Sigmoid colon (tissue), 7 donors: ENCODE measurements around the gene TP53INP2. TPM values are rescaled to one million over a fixed set of nuclear protein-coding genes. Genes with fewer than 3 reads are reported as not detected.

Experiments used
- DNase-seq: peaks from one replicate; pipeline ENCODE4 v3.0.0-alpha.2; 2019
- H3K27ac ChIP-seq, 4 donors: fragments of 200-600 bp; sonication (generic); one replicate each; pipeline ENCODE4 v1.5.1; 2016 to 2019; ENCODE audit warnings: mild to moderate bottlenecking in 1 of 4
- H3K27me3 ChIP-seq, 3 donors: fragments of 200-600 bp; sonication (generic); one replicate each; pipeline ENCODE4 v1.5.1; 2019; ENCODE audit warnings: mild to moderate bottlenecking in 1 of 3
- H3K36me3 ChIP-seq, 4 donors: fragments of 200-600 bp; sonication (generic); one replicate each; pipeline ENCODE4 v1.5.1; 2016 to 2019
- H3K4me1 ChIP-seq, 4 donors: fragments of 200-600 bp; sonication (generic); one replicate each; pipeline ENCODE4 v1.5.1; 2017 to 2019
- H3K4me3 ChIP-seq, 4 donors: fragments of 200-600 bp; sonication (generic); one replicate each; pipeline ENCODE4 v1.5.1; 2017 to 2019; ENCODE audit warnings: mild to moderate bottlenecking in 2 of 4, moderate library complexity in 1 of 4
- H3K9me3 ChIP-seq, 4 donors: fragments of 200-600 bp in 3 of 4; sonication (generic) in 3 of 4; one replicate each; pipeline versions ENCODE4 v1.5.1 to v1.6.1; 2013 to 2019
- EP300 ChIP-seq, 4 donors: sonication (generic); formaldehyde crosslinking; IDR thresholded peaks; one replicate each; pipeline ENCODE4 v1.6.1; 2017; ENCODE audit warnings: antibody characterized with exemption in 4 of 4
- POLR2A ChIP-seq, 2 donors: fragments of 450-650 bp; IDR thresholded peaks; one replicate each; pipeline ENCODE4 v1.6.1; 2016; ENCODE audit warnings: antibody characterized with exemption in 2 of 2, mild to moderate bottlenecking in 2 of 2, moderate library complexity in 2 of 2
- POLR2AphosphoS5 ChIP-seq, 4 donors: sonication (generic); formaldehyde crosslinking; IDR thresholded peaks; one replicate each; pipeline ENCODE4 v1.6.1; 2017; ENCODE audit warnings: antibody characterized with exemption in 4 of 4
- WGBS, 2 donors: extraction: QIAGEN DNeasy Blood & Tissue Kit; methylation state at CpG; one replicate each; pipeline ENCODE4 v1.1.7; 2013; 5-methylcytosine and 5-hydroxymethylcytosine counted together
- intact Hi-C: fragments of 100-400 bp; cut with DNase I; formaldehyde crosslinking; loops from one replicate; pipeline ENCODE4 v1.15.1; 2023
- polyA plus RNA-seq, 3 donors: library from polyadenylated mRNA; stranded (reverse); fragments of 200-250 nt; gene quantifications; one replicate each; pipeline ENCODE4 v1.2.3, GENCODE V29; 2013
- total RNA-seq, 4 donors: library from RNA; depleted of rRNA; stranded (reverse); fragments of >200 nt; gene quantifications; one replicate each; pipeline ENCODE4 v1.1.0, GENCODE V29; 2016
- TF ChIP-seq, protein P1 (sequence below), 4 experiments: fragments of 450-650 bp in 3 of 4; fragments of 200-600 bp in 1 of 4; IDR thresholded peaks; one replicate each; pipeline ENCODE4 v1.5.1; 2016 to 2019; ENCODE audit warnings: antibody characterized with exemption in 4 of 4, mild to moderate bottlenecking in 3 of 4, moderate library complexity in 2 of 4
- donor health status: healthy with polysubstance abuse.
- donor health status: Bipolar disorder and iron deficiency.
- donor health status: healthy.

The TP53INP2 gene
- total and polyA plus RNA-seq, 7 donors: 11.5 to 252 (median 30.4) TPM

DNA sequence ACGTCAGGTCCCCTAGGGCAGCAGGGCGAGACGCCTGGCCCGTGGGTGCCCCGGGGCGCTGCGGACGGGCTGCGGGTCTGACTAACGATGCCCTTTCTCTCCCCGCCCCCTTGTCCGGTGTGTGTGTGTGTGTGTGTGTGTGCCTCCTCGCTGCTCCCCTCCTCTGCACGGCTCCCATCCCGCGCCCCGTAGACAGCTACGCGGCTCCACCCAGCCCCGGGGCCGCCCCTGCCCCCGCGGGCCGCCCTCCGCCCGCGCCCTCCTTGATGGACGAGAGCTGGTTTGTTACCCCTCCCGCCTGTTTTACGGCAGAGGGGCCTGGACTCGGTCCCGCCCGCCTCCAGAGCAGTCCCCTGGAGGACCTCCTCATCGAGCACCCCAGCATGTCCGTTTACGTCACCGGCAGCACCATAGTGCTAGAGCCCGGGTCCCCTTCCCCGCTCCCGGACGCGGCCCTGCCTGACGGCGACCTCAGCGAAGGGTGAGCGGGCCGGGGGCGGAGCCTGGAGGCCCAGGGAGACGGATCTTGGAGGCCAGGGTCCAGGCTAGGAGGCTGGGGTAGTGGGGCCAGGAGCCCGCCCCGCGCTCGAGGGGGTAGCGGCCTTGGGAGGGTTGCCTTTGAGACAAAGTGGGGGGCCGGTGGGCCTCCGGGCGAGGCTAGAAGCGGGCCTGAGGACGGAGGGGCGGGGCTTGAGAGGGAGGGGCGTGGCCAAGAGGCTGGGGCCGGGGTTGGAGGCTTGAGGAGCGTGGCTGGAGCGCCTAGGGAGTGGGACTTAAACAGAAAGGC, 5.1 kb downstream of the TP53INP2 start:
- Histone ChIP-seq H3K4me1 (peaks cover 0 to 40% (median 32%) of the 10 kb centered on the region in 4 donors), H3K9me3 (no peaks in the 10 kb centered on the region), H3K27ac (peak overlapping the region; percentile 88 to 97 (median 94)), H3K4me3 (peak overlapping the region; percentile 63 to 74 (median 66)), H3K27me3 (no peaks in the 10 kb centered on the region), H3K36me3 (peaks cover 0 to 25% (median 2%) of the 10 kb centered on the region in 4 donors)
- TF ChIP-seq EP300 (IDR thresholded peaks at IDR 0.05) (no peak), POLR2AphosphoS5 (IDR thresholded peaks at IDR 0.05) (peak in 3 of 4 donors; percentile 25 to 82 (median 77)), POLR2A (IDR thresholded peaks at IDR 0.05) (peak in 1 of 2 donors; percentile 31)
- TF ChIP-seq, protein P1, sequence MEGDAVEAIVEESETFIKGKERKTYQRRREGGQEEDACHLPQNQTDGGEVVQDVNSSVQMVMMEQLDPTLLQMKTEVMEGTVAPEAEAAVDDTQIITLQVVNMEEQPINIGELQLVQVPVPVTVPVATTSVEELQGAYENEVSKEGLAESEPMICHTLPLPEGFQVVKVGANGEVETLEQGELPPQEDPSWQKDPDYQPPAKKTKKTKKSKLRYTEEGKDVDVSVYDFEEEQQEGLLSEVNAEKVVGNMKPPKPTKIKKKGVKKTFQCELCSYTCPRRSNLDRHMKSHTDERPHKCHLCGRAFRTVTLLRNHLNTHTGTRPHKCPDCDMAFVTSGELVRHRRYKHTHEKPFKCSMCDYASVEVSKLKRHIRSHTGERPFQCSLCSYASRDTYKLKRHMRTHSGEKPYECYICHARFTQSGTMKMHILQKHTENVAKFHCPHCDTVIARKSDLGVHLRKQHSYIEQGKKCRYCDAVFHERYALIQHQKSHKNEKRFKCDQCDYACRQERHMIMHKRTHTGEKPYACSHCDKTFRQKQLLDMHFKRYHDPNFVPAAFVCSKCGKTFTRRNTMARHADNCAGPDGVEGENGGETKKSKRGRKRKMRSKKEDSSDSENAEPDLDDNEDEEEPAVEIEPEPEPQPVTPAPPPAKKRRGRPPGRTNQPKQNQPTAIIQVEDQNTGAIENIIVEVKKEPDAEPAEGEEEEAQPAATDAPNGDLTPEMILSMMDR (IDR thresholded peaks at IDR 0.05): no peak
- WGBS, 2 donors: 1% methylated on average over 64 of the region's 64 CpGs
- peak; percentile 94 for DNase-seq
- intact Hi-C loops: loop anchor here (2.0 to 5.0 kb wide), 2 partner anchors 167 to 396 kb away; no protein-coding TSS in a partner anchor

DNA sequence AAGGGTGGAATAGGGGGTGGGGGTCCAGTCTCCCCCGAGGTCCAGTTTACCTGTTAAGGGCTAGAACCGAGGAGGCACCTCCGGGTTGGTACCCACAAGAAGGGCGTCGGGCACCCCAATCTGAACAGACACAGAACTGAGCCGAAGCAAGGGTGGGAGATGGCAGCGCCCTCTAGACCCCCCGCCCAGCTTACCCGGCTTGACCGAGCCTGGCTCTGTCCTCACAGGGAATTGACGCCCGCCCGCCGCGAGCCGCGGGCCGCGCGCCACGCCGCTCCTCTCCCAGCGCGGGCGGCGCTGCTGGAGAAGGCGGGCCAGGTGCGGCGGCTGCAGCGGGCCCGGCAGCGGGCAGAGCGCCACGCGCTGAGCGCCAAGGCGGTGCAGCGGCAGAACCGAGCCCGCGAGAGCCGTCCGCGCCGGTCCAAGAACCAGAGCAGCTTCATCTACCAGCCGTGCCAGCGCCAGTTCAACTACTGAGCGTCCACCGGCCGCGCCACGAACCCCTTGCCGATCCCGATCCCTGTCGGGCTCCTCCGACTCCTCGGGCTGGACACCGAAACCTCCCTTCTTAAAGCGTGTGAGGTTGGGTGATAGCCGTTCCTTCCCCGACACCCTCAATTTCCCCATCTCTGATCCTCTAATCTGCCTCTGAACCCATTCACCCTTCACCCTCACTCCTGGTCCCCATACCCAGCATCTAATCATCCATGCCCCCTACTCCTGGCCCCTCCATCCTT, 5.9 kb downstream of the TP53INP2 start:
- Histone ChIP-seq H3K36me3 (peaks cover 0 to 32% (median 3%) of the 10 kb centered on the region in 4 donors), H3K4me3 (peak overlapping the region; percentile 63 to 74 (median 66)), H3K27ac (peak overlapping the region; percentile 88 to 97 (median 94)), H3K4me1 (peaks cover 0 to 35% (median 28%) of the 10 kb centered on the region in 4 donors), H3K9me3 (no peaks in the 10 kb centered on the region), H3K27me3 (no peaks in the 10 kb centered on the region)
- TF ChIP-seq POLR2A (IDR thresholded peaks at IDR 0.05) (no peak), POLR2AphosphoS5 (IDR thresholded peaks at IDR 0.05) (no peak), EP300 (IDR thresholded peaks at IDR 0.05) (no peak)
- TF ChIP-seq, protein P1 (IDR thresholded peaks at IDR 0.05): no peak
- DNase-seq: peak; percentile 87
- WGBS, 2 donors: 2 to 6% methylated on average over 61 of the region's 61 CpGs
- intact Hi-C loops: loop anchor here (2.0 to 5.0 kb wide), 2 partner anchors 168 to 397 kb away; no protein-coding TSS in a partner anchor

DNA sequence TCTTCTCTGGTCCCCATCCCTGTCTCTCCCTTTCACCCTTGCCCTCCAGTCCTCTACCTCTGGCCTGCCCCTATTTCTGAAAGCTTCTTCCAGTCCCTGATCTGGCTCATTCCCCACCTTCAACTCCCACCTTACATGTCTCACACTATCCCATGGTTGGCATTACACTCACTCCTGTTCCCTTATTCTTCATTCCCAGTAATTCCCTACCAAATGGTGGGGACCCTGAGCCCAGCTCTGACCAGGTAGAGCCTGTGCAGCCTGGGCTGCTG, 6.4 kb downstream of the TP53INP2 start:
- no peaks in the 10 kb centered on the region for H3K27me3 ChIP-seq
- intact Hi-C loops: no loop called here
- TF ChIP-seq, protein P1 (IDR thresholded peaks at IDR 0.05): no peak
- no peak for TF ChIP-seq POLR2A (IDR thresholded peaks at IDR 0.05)
- no peak for TF ChIP-seq EP300 (IDR thresholded peaks at IDR 0.05)
- no peak for TF ChIP-seq POLR2AphosphoS5 (IDR thresholded peaks at IDR 0.05)
- peak overlapping the region in 3 of 4 donors; percentile 63 to 74 (median 66) for H3K4me3 ChIP-seq
- no peaks in the 10 kb centered on the region for H3K9me3 ChIP-seq
- H3K4me1 ChIP-seq: peaks cover 0 to 30% (median 23%) of the 10 kb centered on the region in 4 donors
- DNase-seq: no peak
- peak overlapping the region; percentile 88 to 97 (median 94) for H3K27ac ChIP-seq
- H3K36me3 ChIP-seq: peaks cover 0 to 37% (median 3%) of the 10 kb centered on the region in 4 donors

DNA sequence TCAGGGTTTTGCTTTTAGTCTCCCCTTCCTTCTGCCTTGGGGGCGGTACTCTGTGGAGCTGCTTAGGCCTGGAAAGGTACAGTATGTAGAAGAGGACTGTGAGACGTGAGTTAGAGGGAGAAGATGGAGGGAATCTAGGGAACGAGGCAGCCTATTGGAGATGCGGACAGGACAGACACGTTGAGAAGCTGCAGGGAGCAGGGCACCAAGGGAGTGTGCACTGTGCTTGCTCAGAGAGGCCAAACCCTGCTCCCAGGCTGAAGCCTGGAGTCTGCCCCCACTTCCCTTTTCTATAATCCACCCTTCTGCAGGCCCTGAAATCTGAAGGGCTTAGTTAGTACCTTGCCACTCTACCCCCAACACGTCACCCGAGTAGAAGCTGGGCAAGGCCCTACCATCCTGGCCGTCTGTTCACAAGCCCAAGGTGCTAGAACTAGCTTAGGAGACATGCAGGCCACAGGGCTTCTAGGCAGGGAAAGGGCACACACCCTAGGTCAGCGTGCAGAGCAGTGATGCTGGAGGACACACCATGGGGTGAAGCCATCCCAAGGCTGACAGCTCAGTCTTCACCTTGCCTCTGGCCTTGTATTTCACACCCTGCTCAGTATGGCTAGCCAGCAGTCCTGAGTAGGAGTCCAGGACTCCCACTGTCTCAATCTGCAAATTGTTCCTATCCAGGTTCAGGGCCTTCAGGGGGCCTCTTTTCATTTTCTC, 6.9 kb downstream of the TP53INP2 start:
- TF ChIP-seq, protein P1 (IDR thresholded peaks at IDR 0.05): no peak
- TF ChIP-seq EP300 (IDR thresholded peaks at IDR 0.05) (no peak), POLR2AphosphoS5 (IDR thresholded peaks at IDR 0.05) (no peak), POLR2A (IDR thresholded peaks at IDR 0.05) (no peak)
- peaks cover 0 to 25% (median 18%) of the 10 kb centered on the region in 4 donors for H3K4me1 ChIP-seq
- peak overlapping the region in 3 of 4 donors; percentile 92 to 97 (median 97) for H3K27ac ChIP-seq
- peaks cover 0 to 42% (median 3%) of the 10 kb centered on the region in 4 donors for H3K36me3 ChIP-seq
- no peak for DNase-seq
- H3K27me3 ChIP-seq: no peaks in the 10 kb centered on the region
- 92 to 94% methylated on average over 9 of the region's 9 CpGs for WGBS, 2 donors
- H3K4me3 ChIP-seq: no peak overlapping the region
- intact Hi-C loops: no loop called here
- H3K9me3 ChIP-seq: no peaks in the 10 kb centered on the region
